HG02981 (cell line): ENCODE data around the gene EMID1.

Experiments used
- ATAC-seq: cut with Tn5 transposase; IDR thresholded peaks from one replicate; pipeline ENCODE4 v1.9.1; 2021; ENCODE audit warnings: mild to moderate bottlenecking, moderate library complexity; ENCODE audit not compliant: unreplicated experiment

Gene EMID1

DNA sequence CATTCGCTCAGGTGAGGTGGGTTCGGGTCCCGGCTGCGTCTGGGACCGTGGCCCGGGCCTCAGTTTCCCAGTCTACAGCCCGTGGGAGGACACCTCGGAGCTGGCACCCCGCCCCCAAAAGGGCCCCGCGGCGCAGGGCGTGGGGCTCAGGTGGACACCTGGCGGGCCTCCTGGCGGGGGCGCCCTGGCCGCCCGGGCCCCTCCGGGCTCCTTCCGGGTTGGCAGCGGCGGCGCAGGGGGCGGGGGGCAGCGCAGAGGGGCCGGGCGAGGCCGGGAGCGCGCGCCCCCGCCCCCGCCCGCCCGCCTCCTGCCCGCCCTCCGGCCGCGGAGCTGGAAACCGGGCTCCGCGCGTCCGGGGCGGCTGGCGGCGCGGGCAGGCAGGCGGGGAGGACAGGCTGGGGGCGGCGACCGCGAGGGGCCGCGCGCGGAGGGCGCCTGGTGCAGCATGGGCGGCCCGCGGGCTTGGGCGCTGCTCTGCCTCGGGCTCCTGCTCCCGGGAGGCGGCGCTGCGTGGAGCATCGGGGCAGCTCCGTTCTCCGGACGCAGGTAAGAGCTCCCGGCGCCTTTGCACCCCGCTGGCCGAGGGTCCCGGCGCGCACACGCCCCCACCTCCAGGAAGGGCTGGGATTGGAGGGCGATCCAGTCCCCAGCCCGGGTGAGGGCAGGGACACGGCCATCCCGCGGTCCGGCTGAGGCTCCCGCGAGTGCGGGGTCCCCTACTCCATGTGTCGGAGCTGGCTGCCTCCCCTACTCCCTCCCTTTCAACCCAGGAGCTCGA lies at the start of gene EMID1:
TSS of gene EMID1 (plus strand) at position 303 of the 778 bp plus-strand sequence. CDS start at position 446, 143 bp downstream.
- no peak for ATAC-seq

DNA sequence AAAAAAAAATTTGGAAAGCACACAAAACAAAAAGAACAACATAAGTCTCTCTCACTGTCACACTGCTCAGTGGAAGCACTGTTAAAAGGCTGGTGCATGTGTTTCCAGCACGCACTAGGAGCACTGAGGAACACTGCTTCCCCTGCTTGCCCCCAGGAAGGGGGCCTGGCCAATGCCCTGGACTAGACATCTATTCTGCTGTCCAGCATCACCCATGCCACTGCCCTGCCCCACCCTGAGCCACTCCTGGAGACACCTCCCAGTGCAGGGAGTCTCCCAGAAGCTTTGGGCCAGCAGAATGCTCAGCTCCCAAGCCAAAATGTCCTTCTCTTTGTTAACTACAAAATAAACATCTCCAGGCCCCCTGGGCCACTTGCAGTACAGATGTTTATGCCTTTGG lies 49.7 kb upstream of the EMID1 start:
- no peak for ATAC-seq

DNA sequence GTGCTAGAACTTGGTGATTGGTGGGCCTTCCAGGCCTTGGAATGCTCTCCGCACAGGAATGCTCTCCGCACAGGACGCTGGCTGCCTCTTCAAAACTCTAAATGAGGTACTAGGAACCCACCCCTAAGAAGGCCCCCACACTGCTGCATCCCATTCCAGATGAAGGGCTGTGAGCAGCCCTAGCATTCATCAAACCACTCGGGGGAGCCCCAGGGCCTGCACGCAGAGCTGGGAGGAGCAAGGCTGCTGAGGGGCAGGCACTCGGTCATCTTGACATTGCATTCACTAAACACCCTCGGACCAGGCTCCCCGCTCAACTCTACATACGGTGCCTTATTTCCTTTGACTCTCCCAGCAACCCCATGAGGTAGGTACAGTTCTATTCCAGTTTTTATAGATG lies 49.2 kb upstream of the EMID1 start:
- ATAC-seq: no peak

DNA sequence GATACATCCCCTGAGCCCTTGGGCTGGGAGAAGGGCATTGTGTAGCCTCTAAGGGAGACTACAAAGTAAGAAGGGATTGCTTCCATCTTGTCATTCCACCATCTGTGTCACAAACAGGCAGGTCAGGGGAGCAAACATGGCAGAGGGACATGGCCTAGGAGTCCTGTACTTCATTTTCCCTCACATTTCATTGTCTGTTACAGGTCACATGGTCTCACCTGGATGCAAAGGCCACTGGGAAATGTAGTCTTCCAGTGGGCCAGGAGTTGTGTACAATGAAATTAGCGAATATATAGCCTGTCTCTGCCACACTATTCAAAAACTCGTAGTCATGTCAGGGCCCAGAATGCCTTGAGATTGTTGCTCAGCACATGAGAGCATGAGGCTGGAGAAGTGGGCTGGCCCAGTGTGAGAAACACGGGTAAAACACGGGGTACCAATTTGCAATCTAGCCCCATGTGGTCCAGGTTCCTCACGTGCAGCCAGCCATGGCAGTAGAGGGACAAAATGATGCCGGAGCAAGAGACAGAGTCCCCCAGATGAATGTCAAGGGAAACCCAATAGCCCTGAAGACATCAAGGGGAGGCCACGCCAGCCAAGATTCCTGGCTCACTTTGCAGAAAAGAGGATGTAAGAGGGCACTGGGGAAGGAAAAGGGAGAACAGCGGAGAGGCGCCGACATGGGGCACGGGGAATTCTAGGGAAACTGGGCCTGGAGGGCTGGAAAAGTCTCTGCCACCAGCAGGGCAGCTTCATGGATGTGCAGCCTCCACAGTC lies 47.7 kb upstream of the EMID1 start:
- ATAC-seq: no peak

DNA sequence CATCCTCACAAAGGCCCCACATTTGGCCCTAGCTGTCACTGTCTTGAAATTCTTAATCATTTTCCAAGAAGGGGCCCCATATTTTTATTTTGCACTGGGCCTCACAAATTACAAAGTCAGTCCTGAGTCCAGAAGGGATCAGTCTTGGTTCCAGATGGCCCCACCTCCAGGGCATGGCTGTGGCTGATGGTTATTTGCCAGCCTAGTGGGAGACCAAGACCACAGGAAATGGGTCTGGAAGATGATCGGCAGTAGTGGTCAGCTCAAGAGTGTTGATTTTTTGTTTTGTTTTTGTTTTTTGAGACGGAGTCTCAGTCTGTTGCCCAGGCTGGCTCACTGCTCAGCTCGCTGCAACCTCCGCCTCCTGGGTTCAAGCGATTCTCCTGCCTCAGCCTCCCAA lies 47.1 kb upstream of the EMID1 start:
- ATAC-seq: no peak

DNA sequence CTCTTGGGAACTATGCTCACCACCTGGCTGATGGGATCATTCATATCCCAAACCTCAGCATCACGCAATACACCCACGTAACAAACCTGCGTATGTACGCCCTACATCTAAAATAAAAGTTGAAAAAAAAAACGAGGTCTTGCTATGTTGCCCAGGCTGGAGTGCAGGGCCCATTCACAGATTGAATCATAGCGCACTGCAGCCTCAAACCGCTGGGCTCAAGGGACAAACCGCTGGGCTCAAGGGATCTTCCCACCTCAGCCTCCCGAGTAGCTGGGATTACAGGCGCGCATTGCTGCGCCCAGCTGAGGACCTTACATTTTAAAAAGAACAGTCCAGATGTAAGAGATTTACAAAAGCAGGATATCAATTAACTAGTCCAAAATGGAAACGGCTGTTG lies 41.9 kb upstream of the EMID1 start:
- no peak for ATAC-seq

DNA sequence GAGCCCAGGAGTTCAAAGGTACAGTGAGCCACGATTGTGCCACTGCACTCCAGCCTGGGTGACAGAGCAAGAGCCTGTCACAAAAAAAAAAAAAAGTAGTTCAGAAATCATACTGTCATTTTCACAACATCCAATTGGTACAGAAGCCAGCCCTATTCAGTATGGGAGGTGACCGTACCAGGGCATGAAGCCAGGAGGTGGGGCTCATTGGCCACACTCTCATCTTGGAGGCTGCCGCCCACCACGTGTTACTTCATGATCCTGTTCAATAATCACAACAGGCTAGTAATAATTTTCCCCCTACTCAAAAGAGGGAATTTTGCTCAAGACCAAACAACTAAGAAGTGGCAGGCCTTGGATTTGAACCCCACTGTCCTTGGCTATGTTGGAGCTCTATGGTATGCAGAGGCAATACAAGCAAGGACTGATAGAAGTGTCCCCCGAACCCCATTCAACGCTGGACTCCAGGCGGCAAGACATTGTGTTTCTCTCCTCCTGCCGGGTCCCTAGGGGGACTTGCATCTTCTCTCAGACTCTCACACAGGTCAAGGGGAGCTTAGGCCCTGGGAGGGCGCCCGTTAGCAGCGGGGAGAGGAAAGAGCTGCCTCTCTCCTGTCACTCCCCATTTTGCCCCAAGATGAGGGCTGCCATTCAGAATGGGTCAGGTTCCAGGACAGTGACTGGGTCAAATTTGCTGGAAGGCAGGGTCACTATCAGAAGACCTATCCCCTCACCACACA lies 40.2 kb upstream of the EMID1 start:
- ATAC-seq: no peak

DNA sequence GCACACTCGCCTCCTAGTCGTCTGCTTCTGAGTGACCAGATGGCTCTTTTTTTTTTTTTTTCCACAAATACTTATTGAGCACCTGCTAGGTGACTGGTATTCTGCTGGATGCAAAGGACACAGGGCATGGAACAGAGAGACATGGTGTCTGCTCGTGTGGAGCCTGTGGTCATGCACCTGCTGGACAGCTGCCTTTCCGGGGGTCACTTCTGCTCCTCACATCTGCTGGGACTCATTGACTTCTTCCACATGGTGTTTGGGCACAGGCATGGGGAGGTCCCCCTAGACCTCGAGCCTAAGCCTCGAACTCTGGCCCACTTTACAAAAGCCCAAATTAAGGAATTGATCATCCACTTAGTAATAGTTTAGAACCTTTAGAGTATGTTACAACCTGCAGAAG lies 39.5 kb upstream of the EMID1 start:
- no peak for ATAC-seq

DNA sequence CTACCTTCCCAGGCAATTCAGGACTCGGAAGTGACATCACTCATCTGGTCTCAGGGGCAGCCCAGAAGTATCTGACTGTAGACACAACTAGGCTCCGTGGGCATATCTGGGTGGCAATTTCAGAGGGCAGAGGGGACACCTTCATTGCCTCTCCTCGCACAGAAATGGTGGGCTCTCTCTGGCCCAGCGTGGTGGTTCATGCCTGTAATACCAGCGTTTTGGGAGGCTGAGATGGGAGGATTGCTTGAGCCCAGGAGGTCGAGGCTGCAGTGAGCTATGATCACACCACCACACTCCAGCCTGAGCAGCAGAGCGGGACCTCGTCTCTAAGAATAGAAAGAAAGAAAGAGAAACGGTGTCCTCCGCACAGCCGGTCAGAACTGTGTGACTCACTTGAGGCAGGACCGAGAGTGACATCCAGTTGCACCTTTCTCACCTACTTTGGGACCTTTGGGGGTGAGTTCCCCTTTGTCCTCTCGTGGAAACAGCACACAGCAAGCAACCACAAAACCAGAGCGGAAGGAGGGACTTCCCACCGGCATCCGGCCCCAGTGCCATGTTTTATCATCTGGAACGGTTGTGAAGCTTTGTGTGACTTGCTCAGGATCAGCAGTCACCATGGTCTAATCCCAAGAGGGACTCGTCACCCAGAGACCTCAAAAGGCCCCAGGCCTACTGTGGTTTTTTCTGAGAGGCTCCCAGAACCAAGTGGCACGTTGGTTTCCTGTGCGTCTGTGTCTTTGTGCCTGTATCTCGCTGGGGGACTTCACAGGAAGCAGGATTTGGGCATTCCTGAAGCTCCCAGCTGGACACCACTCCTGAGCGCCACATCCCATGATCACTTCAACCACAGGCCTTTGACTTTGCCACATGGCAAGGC lies 38.4 kb upstream of the EMID1 start:
- peak; percentile 94 for ATAC-seq

DNA sequence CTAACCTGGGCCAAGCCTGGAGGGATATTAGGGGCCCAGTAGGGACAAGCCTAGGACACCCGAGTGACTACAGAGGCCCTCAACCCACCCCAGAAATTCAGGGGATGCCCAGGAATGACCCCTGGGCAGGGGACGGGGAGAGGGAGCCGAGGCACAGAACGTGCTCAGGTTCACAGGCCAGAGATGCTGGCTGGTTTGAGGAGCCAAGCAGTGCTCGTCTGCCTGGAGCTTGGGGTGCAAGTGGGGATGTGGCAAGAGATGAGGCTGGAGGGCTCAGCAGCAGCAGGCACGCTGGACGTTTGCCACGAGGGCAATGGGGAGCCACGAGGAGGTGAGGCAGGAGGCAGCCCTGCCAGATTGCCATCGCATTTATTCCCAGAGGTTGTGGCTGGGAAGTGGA lies 34.0 kb upstream of the EMID1 start:
- no peak for ATAC-seq

DNA sequence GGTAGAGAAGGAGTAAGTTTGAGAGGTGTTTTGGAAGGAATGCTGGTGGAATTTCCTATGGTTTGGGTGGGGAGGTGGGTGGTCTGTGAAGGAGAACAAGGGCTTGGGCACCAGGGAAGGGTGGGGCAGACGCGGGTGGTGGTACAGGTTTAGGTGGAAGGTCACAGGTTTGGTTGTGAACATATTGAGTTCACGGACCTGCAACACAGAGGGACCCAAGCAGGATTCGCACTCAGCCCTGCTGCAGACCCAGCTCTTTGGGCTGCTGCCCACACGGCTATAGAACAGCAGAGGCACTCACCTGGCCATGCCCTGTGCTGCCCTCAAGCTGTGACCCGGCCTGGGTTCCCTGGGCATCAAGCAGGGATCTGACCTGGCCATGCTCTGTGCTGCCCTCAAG lies 33.5 kb upstream of the EMID1 start:
- no peak for ATAC-seq

DNA sequence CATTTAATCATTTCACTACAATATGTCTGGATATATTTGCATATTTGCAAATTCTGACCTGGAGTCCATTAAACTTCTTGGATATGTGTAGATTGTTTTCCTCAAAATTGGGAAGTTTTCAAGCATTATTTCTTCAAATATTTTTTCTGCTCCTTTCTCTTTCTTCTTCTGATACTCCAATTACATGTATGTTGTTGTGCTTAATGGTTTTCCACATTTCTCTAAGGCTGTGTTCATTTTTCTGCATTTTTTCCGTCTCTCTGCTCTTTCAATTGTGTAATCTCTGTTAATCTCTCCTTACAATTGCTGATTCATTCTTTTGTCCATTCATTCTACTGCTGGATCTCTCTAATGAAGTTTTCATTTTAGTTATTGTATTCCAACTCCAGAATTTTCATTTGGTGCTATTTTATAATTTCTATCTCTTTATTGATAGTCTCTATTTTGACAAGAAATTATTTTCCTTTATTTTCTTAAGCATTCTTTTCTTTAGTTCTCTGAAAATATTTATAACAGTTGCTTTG lies 30.3 kb upstream of the EMID1 start:
- no peak for ATAC-seq

DNA sequence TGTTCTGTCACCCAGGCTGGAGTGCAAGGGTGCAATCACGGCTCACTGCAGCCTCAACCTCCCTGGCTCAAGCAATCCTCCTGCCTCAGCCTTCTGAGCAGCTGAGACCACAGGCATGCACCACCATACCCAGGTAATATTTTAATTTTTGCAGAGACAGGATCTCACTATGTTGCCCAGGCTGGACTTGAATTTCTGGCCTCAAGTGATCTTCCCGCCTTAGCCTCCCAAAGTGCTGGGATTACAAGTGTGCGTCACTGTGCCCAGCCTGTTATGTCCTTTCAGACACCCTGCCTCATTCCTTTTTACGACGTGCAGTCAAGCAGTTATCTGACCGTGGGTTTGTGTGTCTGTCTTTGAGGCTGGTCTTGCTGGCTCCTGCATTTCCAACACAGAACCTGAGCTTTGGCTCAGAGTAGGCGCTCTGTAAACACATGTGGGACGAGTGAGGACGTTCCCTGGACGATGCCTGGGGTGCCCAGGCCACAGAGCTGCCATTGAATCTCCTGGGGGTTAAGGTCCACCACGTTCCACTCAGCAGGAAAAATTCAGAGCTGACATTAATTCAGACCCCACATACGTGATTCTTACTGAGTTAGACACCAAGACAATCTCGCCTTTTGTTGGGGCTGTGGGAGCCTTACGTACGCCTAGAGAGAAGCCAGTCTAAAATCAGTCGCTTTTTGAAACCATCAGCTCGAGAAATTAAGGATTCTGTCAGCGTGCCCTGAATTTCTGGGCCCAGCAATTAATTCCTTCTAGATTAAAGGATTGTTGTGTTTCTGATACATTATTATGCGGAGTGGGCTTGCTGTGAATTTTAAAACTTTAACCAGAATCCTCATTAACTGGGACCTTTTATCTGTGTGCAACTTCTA lies 21.5 kb upstream of the EMID1 start:
- ATAC-seq: no peak

DNA sequence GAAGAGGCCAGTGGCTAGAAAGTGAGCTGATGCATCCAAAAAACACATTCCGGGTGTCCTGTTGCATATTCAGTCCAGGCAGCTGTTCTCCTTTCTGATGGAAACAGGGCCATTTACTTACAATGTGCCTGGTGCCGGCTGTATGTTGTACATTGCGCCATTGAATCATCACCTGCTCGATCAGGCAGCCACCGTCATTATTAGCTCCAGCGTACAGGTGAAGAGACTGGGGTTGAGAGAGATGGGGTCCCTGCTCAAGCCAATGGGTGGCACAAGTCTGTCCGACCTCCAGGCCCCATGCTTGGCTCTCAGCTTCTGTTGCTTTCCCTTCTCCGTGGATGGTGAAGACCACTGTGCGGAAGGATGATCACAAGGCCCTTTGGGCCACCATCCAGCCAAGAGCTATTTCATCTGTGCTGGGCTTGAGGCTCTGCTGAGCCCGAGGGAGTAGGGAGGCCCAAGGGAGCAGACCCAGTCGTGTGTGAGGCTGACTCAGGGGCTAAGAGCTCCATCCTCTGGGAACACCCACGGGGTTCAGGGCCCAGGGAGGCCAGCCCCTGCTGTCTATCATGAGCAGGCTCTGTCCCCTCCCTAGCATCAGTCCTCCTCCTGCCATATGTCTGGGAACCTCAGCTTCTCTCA lies 20.7 kb upstream of the EMID1 start:
- no peak for ATAC-seq

DNA sequence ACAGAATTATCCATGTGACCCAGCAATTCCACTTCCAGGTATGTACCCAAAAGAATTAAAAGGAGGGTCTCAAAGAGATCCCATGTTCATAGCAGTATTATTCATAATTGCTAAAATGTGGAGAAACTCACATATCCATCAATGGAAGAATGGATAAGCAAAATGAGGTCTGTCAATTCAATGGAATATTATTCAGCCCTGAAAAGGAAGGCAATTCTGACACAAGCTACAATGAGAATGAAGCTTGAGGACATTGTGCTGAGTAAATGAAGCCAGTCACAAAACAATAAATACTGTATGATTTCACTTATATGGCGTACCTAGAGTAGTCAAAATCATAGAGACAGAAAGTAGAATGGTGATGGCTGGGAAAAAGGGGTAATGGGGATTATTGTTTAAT lies 19.4 kb upstream of the EMID1 start:
- no peak for ATAC-seq

DNA sequence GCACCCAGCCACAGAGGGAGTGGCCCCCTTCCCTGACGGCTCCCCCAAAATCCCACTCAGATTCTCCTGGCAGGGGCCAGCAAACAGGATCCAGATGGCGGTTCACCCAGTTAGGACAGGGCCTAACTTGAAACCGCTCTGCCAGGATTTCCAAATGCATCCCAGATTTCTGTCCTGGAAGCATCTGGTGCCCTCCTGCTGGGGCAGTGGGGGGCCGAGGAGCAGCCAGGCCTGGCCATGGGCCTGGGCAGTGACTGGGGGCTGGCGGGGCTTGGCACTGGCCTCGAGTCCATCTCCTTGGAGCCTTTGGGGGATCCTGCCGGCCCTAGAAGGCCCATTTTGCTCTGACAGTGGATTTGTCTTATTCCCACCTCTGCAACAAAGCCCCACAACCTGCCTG lies 17.9 kb upstream of the EMID1 start:
- no peak for ATAC-seq

DNA sequence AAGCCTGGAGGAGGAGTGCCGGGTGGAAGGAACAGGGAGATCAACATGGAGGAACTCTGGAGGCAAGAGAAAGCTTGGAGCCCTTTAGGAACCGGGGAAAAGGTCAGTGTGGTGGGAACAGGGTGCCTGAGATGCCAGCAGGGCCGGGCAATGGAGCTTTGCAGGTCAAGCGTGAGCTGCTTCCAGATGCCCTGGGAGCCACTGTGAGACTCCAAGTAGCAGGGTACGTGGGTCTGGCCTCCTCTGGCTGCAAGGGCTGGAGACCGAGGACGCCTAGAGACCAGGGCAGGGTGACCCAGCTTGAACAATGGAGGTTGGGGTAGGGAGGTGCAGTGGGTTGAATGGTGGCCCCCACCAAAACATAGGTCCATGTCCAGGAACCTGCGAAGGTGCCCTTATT lies 15.6 kb upstream of the EMID1 start:
- no peak for ATAC-seq

DNA sequence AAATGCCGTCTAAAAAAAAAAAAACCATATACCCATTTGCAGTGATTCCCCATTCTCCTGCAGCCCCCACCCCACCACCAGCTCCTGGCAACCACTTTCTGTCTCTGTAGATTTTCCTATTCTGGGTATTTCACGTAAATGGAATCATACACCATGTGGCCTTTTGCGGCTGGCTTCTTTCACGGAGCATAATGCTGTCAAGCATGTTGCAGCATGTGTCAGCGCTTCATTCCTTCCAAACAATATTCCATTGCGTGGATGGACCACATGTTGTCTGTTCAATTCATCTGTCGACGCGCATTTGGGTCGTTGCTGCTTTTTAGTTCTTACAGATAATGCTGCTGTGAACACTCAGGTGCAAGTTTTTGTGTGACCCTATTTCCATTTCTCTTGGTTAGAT lies 14.8 kb upstream of the EMID1 start:
- no peak for ATAC-seq

DNA sequence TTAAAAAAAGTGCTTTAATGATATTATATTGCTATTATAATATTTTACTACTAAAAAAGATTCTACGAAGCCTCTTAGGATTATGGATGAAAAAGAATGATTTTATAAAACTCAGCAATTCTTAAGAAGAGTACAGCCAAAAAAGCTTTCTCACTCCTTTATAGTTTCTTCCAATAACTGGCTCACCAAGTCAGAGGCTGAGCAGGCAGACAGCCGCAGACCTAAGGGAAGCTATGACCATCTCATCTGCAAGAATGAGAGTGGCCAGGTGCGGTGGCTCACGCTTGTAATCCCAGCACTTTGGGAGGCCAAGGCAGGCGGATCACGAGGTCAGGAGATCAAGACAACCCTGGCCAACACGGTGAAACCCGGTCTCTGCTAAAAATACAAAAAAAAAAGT lies 12.7 kb upstream of the EMID1 start:
- no peak for ATAC-seq
